ENCODE results near the gene CKLF.
"Not testable (repeated sequence)": the region's sequence is repeated elsewhere in the genome, so short reads cannot be mapped to it uniquely, and the experiment has no call there.

CKLF gene

DNA sequence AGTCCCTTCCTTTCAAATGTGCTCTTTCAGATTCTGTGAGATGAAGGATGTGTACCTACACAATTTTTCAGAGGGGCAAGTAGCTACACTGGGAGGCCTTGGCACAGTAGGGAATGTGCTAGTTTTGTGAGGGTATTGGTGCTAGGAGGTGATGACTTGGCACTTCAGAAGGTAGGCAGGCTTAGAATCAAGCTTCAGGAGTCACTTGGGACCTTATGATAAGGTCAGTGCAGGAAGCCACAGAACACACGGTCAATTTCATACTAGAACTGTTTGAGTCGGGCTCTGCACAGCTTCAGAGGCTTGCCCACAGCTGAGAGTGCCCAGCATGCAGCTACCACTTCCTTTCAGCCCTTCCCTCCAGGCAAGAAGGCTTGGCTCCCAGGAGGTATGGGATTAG is 20.0 kb downstream of the CKLF start:
- no peak for DNase-seq

DNA sequence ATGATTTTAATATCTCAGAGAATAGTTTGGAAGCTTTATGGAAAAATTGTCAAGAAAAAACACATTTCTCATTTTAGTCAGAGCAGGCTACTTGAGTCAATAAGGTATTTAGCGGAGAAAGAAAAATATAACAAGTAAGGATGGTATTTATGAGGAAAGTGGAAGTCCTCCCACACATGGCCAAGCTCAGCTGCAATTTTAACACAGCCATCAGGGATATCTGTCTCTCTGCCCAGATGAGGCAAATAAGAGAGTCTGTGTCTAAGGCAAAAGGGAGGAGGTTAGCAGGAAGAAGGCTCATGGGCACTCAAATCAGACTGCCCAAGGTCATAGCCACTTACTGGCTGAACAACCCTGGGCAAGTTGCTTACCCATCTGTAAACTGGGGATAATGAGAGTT is 21.7 kb downstream of the CKLF start:
- no peak for DNase-seq

DNA sequence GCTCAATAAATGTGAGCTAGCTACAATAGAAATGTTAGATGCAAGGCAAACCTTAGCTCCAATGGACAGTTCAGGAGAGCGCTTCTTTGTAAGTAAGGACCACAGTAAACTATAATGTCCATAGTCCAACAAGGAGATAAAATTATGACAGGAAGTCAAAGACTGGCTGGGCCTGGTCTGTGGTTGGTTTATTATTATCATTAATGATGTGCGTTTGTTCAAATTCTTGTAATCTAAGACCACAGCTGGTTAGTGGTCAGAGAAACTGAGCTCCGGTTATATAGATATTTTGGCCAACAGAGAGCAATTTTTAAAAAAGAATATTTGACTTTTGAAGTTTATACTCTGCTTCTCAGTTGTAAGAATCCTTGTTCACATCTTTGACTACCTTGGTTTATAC is 22.2 kb downstream of the CKLF start:
- no peak for DNase-seq

DNA sequence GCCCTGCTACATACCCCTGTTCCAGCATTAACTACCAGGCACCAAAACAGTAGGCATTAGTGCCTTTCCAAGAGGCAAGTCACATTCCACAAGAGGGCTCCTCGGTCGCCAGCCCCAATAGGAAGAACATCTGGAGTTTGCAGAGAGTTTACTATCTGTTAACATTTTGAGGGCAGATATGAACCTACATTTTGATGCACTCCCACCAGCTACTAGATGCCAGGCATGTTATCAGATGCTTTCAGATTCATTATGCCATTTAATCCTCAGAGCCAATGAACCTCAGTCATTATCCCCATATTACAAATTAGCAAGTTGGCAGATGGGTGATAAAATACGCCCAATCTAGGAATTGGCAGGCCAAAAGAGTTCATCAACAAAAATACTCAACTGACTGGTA is 22.7 kb downstream of the CKLF start:
- no peak for DNase-seq

DNA sequence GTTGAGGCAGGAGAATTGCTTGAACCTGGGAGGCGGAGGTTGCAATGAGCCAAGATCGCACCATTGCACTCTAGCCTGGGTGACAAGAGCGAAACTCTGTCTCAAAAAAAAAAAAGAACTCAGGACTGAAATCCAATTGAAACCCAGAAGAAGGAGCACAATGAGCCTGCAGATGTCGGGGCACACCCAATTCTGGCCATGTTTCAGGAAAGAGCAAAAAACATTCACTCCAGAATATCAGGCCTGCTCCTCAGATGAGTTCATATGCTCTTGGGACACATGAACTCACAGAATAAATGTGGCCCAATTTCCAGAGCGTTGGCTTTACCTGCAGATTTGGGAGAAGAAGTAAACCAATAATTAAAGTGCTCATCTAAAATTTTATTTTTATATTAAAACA is 23.9 kb downstream of the CKLF start:
- no peak for DNase-seq

DNA sequence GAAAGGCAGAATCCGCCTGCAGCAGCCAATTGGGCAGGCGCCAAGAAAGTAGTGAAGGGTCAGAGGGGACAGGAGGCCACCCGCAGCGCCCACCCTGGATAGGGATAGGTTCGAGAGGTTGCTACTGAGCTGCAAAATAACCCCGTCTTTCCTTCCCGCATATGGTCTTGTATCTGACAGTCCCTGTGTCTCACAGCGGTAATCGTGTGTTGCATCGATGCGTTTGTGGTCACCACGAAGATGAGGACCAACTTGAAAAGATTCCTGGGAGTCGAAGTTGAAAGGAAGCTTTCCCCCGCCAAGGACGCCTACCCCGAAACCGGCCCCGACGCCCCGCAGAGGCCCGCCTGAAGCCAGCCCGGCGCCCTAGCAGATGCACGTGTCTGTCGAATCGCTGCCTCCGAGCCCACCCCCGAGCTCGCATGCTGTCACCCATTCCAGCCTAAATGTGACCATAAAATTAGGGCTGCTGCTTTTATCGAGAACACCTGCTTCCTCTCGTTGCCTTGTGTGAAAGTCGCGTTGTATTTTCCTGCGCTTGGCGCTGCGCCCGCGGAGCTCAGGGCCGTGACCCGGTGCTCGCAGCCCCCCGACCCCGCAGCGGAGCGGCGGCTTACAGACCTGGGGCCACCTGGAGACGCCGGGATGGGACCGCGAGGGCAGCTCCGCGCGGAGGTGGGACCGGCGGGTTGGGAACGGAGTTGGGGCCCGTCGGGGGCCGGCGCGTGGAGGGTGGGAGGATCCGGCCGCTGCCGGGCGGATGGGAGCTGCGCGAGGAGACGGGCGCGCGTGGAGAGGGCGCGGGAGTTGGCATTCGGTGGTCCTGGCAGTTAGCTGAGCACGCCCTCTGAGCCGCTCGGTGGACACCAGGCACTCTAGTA is 26.5 kb downstream of the CKLF start, which contains the start of gene CMTM2:
Gene CMTM2 (plus strand): TSS at position 813 of the 881 bp plus-strand sequence. CDS start 145 bp downstream, outside the sequence.
- no peak for DNase-seq

DNA sequence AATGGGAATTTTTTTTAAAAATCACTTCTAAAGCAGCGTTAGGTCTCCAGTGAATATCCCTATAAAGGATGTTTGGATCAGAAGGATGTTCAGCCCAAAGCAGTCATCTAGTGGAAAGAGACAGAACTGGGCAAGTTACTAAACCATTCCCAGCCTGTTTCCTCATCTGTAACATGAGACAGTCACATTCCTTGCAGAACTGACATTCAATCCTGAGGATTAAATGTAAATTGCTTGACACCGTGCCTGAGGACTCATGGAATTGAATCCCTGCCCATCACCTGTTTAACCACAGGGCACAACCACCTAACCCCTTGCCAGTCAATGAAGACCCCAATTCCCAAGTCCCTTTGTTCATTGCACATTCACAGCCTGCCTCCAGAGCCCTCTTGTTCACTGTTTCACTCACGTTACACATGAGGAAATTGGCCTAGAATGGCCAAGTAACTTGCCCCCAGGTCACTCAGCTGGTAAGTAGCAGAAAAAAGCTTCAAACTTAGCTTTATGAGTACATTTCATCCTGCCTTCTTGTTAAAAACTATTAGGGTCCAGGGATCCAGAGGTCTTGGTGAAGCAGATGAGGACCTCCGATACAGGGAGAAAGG is 28.3 kb downstream of the CKLF start:
- DNase-seq, result no peak

DNA sequence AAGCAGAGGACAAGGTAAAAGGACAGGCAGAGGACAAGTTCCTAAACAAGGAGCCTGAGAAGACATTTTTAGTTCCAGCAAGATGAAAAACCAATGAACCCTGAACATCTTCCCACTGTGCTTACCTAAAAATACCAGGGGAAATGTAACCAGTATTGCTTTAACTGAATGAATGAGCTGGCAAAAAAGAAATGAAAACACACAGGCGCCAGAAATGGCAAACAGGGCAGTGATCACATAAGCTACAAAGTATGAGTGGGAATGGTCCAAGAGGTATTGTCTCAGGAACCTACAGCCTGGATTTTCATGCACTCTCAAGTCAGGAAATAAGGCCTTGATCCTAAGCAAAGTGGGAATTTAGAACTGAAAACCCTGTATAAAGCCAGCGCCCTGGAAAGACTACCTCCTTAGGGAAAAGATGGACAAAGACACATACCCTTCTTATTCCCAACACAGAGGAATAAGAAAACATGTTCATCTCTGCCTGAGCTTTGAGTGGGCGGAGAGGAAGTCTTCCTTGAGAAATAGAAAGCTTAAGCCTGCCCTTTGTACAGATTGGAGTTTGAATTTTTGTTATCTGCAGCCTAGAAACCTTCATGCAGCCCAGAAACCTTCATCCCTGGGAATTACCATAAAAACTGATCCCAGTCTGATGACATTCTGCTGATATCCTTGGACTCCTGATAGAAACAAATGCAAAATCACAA is 29.0 kb downstream of the CKLF start:
- no peak for DNase-seq

DNA sequence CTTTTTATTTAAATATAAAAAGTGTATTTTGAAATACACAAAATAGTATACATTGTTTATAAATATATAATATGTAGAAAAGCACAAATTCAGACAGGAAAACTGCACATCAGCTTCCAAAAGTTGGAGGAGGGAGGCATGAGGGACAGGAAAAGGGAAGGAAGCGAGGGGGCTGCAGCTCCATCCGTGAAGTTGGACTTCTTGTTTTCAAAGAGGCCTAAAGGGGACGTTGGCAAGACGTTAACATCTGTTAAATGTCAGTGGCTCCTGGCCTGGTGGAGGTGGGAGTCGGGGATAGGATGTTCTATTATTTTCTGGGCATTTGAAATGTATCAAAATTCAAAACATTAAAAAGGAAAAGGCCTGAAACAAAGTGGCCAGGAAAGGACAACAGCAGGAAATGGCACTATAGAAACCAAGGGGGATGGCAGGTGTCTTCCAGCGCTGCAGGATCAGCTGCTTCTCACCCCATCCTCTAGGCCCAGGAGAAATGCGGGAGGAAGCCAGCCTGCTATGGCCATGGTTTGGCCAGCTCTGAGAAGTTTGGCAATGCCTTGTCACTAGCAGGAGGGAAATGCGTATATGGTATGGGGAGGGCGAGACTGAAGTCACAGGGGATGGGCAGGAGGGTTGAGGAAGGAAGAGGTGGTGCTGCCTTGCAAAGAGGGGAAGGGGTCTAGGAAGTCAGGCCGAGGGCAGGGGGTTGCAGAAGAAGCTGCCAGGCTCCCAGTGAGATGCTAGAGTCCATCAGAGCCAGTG is 33.3 kb downstream of the CKLF start:
- no peak for DNase-seq

DNA sequence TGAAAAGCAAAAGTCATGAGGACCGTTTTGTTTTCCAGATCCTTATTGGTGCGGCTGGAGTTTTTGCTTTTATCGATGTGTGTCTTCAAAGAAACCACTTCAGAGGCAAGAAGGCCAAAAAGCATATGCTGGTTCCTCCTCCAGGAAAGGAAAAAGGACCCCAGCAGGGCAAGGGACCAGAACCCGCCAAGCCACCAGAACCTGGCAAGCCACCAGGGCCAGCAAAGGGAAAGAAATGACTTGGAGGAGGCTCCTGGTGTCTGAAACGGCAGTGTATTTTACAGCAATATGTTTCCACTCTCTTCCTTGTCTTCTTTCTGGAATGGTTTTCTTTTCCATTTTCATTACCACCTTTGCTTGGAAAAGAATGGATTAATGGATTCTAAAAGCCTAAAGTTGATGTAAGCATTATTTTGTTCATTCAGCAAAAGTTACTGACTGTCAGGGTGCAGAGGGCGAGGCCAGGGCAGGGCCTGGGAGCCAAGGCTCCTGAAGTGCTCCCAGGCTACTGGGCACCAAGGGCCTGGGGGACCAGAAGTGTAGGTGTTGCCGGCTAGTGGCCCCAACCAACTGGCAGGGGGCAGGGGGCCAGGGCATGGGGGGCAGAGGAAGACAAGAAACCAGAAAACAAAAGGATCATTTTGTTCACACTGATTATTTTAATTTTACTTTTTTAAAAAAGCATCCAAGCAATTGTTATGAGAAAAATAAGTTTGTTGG is 35.7 kb downstream of the CKLF start:
- DNase-seq, result no peak

DNA sequence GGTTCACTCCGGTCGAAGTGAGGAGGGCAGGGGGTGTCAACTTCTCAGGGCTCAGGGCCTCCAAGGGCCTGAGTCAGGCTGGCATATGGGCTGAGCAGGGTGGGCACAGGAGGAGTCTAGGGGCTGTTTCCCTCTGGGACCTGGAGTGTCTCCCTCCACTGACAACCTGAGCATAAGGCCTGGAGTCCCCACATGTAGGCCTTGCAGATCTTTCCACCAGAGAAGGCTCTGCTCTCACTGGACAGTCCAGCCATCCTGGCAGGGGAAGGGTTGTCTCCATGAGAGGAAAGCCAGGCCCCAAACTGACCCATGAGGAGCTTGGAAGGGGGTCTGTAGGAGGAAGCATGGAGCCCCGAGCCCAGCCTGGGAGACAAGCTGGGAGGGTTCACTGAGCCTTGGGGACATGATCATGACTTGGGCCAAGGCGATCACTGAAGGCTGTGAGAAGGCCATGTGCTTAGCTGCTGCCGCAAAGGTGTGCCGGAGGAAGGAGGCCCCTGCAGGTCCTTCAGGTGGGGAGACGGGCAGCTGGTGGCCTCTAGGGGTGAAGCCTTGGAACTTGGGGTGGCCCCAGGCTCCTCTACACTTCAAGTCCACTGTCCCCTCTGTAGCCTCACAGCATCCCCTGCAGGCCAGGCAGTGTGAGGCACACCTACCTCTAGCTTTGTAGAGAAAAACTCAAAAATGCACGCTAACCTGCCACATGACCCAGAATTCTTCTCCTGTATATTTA is 36.8 kb downstream of the CKLF start:
- DNase-seq, result peak; percentile 57

DNA sequence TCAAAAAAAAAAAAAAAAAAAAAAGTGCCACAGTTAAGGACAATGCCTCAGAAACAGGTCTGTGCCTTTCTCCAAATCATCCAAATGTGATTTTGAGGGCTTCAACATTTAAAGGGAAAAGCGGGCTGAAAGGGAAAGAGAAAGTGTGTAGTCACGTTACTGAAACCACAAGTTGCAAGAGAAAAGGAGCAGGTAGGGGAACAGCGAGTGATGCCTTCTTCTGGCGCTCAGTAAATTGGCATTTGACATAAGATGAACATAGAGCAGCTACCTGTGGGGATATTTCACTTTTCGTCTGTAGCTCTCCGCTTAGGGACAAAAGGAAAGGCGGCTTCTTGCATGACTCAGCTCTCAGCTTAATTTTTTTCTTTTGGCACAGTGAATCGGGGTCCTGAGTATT is 37.9 kb downstream of the CKLF start:
- peak; percentile 21 for DNase-seq

DNA sequence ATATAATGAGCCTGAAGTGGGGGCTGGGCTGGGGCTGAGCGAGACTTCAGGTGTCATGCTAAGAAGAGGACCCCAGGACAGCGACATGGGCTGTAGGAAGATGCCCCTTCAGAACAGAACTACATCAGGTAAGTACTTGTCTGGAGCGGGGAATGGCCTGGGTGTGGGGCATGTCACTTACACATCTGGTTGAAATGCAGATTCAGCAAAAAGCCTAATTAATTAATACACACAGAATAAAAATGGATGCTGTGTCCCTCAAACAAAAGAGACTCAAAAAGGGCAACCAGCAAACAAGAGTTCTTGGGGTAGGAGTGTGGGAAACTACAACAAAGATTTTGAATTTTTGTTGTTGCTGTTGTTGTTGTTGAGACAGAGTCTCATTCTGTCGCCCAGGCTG is 38.6 kb downstream of the CKLF start:
- no peak for DNase-seq

DNA sequence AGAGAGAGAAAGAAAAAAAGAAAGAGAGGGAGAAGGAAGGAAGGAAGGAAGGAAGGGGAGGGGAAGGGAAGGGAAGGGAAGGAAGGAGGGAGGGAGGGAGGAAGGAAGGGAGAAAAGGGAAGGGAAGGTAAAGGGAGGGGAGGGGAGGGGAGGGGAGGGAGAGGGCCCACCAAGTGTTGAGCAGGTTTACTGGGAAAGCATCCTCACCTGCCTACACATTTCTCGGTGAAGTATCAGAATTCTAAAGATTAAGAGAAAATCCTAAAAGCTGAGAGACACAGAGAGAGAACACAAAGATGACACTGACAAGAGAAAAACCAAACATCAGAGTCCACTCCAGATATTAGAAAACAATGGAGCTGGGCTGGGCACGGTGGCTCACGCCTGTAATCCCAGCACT is 39.9 kb downstream of the CKLF start:
- no peak for DNase-seq

DNA sequence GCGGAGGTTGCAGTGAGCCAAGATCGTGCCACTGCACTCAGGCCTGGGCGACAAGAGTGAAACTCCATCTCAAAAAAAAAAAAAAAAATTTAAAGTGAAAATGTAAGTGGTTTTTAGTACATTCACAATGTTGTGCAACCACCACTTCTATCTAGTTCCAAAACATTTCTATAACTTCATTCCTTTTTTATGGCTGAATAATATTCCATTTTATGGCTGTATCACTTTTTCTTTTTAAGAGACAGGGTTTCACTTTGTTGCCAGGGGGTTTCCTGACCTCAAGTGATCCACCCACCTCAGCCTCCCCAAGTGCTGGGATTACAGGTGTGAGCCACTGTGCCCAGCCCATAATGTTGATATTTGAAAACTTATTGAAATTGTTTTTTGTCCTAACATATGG is 40.4 kb downstream of the CKLF start:
- no peak for DNase-seq

DNA sequence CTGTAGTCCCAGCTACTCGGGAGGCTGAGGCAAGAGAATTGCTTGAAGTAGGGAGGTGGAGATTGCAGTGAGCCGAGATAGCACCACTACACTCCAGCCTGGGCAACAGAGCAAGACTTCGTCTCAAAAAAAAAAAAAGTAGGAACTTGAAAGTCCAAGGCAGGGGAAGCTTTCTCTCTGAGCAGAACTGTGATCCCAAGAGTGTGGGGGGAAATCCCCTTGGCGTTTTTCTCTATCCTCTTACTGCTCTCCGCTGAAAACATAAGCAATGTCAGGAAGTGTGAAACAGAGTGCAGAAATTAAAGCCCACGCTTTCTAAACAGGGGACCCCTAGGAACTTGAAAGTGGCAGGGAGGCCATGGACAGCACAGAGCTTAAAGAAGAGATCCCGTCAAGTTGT is 42.4 kb downstream of the CKLF start:
- DNase-seq, result no peak

DNA sequence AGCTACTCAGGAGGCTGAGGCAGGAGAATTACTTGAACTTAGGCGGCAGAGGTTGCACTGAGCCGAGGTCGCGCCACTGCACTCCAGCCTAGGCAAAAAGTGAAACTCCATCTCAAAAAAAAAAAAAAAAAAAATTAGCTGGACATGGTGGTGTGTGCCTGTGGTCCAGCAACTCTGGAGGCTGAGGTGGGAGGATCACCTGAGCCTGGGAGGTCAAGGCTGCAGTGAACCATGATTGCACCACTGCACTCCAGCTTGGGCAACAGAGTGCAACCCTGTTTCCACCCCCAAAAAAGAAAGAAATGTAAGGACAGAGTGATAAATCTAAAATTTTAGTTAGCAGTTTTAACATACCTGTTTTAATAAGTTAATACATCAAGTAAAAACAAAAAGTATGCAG is 44.2 kb downstream of the CKLF start:
- not testable (repeated sequence) for DNase-seq

DNA sequence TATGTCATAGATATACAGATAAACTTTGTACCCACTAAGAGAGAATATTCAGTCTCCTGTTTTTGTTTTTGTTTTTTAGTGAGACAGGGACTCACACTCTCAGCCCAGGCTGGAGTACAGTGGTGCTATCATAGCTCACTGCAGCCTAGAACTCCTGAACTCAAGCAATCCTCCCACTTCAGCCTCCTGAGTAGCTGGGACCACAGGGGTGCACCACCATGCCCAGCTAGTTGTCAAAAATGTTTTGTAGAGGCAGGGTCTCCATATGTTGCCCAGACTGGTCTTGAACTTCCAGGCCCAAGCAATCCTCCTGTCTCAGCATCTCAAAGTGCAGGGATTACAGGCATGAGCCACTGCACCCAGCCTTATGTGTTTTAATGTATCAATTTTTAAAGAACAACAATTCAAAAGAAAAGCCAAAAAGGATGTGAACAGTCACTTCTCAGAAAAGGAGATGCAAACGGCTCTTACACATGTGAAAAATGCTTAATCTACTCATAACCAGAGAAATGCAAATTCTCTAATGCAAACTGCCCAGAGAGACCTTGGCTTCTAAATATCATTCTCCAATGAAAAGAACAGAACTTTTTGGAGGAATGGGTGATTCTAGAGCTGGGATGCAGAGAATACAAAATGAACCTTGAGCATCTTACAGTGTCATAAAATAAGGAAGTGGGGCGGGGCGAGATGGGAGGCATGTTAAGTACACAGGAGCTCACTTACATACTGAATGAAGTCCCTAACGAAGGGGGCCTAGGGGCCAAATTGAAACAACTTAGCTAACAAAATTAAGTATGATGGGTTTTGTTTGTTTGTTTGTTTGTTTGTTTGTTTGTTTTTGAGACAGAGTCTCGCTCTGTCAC is 44.8 kb downstream of the CKLF start:
- no peak for DNase-seq

DNA sequence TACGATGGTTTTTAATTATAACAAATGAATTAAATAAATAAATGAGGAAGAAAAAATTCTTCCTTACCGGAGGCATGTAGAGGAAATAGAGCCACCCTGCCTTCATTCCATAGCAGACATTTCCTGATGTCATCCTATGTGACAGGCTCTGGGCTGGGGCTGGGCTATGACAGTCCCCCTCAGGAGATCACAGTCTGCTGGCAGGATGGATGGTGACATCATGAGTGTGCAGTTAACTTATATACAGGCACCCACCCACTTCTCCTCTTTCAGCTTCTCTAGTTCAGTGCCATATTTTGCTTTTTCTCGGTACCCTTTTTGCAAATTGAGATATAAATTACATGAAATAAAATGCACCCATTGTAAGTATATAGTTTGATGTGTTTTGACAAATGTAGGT is 45.7 kb downstream of the CKLF start:
- DNase-seq, result no peak

DNA sequence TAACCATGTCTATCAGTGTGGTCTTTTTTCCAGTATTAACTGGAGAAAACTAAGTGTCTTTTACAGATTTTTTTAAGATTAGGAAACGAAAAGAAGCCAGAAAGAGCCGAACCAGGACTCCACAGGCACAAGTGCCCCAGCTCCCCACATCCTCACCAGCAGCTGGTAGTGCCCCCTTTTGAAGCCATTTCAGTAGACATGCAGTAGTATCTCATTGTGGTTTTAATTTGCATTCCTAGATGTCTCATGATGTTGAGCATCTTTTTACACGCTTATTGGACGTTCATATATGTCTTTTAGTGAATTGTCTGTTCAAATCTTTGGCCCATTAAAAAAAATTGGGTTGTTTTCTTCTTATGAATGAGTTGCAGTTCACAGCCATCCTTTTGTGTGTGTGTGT is 47.4 kb downstream of the CKLF start:
- no peak for DNase-seq

DNA sequence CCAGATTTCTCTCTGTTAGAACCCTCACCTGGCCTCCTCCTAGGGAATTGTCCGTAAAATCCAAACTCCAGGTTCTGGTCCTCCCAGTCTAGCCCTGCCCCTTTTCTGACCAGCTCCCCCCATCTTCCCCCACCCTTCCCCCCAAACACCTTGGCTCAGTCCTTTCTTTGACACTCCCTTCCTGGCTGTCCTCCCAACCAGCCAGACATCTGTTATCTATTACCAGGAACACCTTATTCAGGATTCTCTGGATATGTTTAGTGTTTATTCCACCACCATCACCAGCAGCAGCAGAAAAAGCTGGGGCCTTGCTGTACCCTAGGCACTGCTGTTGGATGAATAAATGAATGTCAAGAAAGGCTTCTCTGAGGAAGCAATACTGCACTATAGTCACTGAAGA is 48.1 kb downstream of the CKLF start:
- no peak for DNase-seq
